Measurements from ENCODE around the gene EPS15.

DNA sequence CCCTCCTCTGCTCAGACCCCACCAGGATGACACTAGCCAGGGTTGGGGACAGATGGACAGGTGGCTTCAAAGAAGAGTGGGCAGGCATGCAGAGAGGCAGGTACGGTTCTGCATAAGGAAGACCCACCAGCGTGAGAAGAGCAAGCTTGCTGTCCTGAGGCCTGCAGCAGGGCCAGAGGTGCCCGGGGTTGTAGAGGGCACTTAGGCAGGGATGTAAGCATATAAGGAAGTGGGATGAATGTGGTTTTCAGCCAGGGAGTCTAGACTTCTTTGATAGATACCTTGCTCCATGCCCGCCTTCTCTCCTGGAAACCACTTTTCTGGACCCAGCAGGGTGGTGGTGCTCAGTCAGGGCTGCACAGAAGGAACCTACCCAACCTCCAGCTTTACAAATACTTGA is 190.1 kb downstream of the EPS15 start:
- TF ChIP-seq POLR2AphosphoS5 (IDR thresholded peaks at IDR 0.05): no peak
- TF ChIP-seq, protein P1, sequence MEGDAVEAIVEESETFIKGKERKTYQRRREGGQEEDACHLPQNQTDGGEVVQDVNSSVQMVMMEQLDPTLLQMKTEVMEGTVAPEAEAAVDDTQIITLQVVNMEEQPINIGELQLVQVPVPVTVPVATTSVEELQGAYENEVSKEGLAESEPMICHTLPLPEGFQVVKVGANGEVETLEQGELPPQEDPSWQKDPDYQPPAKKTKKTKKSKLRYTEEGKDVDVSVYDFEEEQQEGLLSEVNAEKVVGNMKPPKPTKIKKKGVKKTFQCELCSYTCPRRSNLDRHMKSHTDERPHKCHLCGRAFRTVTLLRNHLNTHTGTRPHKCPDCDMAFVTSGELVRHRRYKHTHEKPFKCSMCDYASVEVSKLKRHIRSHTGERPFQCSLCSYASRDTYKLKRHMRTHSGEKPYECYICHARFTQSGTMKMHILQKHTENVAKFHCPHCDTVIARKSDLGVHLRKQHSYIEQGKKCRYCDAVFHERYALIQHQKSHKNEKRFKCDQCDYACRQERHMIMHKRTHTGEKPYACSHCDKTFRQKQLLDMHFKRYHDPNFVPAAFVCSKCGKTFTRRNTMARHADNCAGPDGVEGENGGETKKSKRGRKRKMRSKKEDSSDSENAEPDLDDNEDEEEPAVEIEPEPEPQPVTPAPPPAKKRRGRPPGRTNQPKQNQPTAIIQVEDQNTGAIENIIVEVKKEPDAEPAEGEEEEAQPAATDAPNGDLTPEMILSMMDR (IDR thresholded peaks at IDR 0.05): no peak
- no peak for TF ChIP-seq POLR2A (IDR thresholded peaks at IDR 0.05; ENCODE audit: low read depth)
